Stimulated activated CD8-positive, alpha-beta memory T cell treated with anti-CD3 and anti-CD28 coated beads, Interleukin-12 subunit alpha, Interleukin-12 subunit beta, amount 100 ng/mL, for 1 hour (primary cell): ENCODE measurements around the gene TSEN34.
A peak's percentile ranks its signal among the peaks of the same experiment; 100 is the strongest.

Source experiments
- DNase-seq: peaks from one replicate; pipeline ENCODE4 v3.0.0-alpha.2; 2020; ENCODE audit warnings: low read depth

The TSEN34 gene

DNA sequence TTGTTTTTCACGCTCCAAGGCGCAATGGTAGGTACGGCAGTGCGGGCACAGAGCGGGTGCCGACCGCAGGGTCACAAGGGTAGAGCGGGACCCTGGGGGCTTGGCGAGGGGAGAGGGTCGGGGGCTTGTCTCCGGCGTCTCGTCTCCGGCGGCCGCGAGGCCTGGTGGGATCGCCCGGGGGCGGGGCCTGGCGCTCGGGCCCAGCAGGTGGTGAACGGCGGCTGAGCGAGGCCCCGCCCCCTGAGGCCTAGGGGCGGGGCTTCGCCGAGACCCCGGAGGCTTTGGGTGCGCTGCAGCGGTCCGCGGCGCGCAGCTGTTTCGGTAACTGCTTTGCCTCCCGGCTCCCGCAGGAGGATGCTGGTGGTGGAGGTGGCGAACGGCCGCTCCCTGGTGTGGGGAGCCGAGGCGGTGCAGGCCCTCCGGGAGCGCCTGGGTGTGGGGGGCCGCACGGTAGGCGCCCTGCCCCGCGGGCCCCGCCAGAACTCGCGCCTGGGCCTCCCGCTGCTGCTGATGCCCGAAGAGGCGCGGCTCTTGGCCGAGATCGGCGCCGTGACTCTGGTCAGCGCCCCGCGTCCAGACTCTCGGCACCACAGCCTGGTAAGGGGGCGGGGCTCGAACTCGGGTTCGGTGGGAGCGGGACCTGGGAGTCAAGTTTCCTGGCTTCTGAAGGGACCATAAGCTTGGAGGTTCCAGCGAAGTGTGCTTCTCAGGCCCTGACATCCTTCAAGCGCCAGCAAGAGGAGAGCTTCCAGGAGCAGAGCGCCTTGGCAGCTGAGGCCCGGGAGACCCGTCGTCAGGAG lies at the start of gene TSEN34:
Gene TSEN34, plus strand, starts transcription at position 298 of the 800 bp plus-strand sequence. Its CDS starts 57 bp downstream, at position 355.
- peak; percentile 75 for DNase-seq

DNA sequence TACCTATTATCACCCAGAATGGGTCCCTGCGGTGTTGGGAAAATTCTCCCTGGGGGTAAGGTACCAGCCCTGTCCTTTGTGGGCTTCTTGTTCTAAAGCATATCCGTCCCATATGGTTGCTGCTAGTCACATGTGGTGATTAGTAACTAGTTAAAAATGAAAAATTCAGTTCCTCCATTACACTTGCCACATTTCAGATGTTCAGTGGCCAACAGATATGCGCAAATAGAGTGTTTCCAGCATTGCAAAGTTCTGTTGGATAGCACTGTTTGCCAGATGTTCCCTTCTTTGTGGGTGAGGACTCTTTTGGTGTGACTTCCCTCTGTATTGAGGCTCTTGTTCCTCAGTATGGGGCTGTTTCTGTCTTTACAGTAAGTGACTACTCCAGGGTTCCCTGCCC lies 49.8 kb upstream of the TSEN34 start:
- DNase-seq = no peak

DNA sequence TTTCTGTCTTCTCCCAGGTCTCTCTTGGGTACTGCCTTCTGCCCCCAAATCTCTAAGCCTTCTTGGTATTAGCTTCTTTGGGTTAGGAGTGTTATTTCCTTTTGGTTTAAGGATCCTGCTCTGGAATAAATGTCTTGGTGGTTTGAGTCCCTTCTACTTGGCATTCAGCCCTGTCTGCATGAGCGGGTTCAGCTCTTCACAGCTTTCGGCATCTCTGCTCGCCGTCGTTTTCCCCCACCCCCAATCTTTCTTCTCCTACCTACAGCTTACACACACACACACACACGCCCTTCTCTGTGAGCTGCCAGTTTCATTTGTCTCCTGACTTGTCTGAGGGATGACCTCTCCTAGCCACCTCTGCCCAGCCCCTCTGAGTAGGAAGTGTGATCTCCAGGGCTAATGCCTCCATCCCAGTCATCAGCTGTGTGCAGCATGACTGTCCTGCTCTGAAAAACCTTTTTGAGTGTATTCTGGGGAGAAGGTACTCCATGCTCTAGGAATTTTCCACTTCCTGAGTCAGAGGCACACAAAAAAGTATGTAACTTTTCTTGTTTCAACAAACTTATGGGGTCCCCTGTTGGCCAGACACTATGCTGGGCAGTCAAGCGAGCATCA lies 48.8 kb upstream of the TSEN34 start:
- DNase-seq = no peak

DNA sequence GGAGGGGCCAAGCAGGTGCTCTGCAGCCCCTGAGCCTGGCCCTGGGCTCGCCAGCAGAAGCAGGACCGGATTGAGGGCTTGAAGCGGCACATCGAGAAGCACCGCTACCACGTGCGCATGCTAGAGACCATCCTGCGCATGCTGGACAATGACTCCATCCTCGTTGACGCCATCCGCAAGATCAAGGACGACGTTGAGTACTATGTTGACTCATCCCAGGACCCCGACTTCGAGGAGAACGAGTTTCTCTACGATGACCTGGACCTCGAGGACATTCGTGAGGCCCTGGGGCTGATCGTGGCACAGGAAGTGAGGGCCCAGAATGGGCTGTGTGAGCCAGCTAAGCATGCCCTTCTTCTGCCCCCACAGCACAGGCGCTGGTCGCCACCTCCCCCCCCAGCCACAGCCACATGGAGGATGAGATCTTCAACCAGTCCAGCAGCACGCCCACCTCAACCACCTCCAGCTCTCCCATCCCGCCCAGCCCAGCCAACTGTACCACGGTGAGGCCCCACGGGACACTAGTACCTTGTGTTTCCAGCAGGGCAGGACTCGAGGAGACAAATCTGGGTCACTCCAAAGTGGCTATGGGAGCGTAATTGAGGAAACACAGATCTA lies 45.5 kb upstream of the TSEN34 start:
- DNase-seq = no peak

DNA sequence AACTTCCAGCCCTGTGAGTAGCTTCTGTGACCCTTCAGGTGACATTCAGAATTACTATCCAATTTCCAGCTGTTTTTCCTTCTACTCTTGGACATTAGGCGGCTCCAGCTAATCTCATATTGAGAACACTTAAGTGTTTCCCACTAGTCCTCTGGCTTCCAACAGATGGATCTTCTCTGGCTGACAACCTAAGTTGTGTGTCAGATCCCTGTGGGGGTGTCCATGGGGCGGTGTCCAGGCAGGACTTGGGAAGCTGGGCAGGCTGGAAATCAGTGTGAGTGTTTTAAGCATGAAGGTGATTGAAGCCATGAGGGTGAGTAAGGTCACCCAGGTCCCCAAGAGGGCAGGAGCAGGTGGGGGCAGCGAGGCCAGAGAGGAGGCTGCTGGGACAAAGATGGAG lies 43.4 kb upstream of the TSEN34 start:
- DNase-seq = no peak

DNA sequence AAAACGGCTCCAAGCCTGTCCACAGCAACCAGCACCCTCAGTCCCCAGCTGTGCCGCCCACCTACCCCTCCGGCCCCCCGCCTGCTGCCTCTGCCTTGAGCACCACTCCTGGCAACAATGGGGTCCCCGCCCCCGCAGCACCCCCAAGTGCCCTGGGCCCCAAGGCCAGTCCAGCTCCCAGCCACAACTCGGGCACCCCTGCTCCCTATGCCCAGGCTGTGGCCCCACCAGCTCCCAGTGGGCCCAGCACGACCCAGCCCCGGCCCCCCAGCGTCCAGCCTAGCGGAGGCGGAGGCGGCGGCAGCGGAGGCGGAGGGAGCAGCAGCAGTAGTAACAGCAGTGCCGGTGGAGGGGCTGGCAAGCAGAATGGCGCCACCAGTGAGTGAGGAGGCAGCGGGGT lies 43.0 kb upstream of the TSEN34 start:
- DNase-seq = no peak

DNA sequence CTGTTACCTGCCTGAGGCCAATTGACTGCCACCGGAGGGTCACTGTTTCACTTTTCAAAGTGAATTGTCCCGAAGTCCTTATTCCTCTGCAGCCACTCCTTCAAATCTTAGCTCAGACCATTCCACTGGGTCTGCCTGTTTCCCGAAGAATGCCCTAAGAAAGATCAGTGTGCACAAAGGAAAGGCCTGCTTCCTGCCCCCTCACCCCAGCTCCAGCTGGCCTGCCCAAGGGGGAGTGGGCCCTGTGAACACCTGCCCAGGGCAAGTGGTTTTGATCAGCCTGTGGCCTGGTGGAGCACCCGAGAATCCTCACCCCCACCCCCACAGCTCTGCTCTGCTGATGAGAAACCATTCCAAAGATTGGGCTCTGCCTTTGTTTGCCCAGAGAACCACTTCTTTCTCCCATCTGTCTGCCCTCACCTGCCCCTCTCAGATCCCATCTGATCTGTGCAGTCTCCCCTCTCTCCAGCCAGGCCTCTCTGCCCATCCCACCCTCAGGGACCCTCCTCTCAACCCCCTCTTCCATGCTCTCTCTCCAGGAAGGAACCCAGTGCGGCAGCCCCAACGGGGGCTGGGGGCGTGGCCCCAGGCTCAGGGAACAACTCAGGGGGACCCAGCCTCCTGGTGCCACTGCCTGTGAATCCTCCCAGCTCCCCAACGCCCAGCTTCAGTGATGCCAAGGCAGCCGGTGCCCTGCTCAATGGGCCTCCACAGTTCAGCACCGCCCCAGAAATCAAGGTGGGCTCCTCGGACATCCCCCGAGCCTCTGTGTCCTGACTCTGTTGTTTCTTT lies 41.9 kb upstream of the TSEN34 start:
- no peak for DNase-seq

DNA sequence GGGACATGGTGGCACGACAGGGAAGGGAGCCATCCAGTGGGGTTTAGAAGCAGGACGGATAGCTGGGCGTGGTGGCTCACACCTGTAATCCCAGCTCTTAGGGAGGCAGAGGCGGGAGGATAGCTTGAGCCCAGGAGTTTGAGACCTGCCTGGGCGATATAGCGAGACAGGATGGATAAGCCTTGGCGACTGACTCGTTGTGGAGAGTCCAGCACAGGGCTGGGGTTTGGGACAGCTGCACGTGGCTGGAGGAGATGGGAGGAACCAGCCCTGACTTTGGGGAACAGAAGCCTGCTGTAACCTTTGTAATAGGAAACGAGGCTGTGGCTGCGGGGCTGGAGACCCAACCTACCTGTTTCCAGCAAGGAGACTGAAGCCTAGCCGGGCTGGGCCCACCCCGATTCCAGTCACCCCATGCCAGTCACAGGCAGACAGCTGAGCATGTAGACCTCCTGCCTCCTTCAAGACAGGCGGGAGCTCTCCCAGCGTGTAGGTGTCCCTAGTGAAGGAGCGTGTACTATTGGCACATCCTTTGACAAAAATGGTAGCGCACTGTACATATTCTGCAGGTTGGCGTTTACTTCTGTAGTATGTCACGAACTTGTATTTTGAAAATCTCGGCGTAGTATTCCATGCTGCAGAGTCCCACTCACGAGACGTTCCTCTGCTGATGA lies 39.6 kb upstream of the TSEN34 start:
- DNase-seq = no peak

DNA sequence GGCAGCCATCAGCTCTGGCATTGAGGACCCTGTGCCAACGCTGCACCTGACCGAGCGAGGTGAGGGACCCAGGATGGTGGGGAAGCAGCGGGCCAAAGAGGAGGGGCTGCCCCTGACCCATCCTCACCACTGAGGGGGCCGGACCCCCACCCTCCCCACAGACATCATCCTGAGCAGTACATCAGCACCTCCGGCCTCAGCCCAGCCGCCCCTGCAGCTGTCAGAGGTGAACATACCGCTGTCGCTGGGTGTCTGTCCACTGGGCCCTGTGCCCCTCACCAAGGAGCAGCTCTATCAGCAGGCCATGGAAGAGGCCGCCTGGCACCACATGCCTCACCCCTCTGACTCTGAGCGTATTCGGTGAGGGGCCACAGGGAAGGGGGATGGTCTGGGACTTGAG lies 38.8 kb upstream of the TSEN34 start:
- no peak for DNase-seq

DNA sequence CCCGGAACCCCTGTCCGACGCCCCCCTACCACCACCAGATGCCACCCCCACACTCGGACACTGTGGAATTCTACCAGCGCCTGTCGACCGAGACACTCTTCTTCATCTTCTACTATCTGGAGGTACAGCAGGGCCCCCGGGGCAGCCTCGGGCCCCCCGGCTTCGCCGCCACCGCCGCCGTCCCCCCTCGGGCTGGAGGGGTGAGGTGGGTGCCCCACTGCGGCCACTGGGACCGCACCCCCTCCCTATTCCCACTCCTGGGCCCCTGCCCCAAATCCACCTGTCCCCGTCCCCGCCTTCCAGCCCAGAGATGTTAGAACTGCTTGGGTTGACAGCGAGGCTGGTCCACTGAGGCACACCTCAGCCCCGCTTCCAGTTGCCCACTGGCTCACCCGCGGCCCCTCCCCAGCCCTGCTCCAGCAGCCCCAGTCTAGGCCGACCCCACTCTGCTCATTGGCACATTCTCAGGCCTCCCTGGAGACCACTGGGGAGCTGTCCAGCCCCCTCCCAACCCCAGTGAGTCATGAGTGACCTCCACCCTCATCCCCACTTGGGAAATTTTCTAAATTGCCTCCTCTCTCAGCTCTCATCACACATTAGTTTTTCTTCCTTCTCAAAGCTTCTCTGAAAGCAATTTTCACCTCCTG lies 38.1 kb upstream of the TSEN34 start:
- DNase-seq = no peak

DNA sequence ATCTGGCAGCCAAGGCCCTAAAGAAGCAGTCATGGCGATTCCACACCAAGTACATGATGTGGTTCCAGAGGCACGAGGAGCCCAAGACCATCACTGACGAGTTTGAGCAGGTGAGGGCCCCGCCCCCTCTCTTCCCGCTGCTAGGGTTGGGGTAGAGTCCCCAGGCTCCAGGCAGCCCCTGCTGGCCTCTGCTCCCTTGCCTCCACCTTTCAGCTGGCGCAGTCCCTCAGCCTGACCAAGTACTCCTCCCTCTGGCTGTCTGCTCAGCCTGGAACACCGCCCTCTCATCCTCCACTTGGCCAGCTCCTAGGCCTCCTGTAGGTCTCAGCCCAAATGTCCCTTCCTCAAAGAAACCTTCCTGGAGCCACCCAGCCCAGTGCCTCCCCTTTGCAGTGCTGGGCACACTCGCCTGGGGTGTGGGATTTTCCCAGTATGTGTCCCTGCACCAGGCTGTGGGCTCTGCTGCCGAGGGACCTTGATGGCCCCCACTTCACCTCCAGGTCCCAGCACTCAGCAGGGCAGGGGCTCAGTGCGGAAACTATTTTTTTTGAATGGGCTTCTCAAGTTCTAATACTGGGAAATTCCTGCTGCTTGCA lies 37.3 kb upstream of the TSEN34 start:
- DNase-seq = no peak

DNA sequence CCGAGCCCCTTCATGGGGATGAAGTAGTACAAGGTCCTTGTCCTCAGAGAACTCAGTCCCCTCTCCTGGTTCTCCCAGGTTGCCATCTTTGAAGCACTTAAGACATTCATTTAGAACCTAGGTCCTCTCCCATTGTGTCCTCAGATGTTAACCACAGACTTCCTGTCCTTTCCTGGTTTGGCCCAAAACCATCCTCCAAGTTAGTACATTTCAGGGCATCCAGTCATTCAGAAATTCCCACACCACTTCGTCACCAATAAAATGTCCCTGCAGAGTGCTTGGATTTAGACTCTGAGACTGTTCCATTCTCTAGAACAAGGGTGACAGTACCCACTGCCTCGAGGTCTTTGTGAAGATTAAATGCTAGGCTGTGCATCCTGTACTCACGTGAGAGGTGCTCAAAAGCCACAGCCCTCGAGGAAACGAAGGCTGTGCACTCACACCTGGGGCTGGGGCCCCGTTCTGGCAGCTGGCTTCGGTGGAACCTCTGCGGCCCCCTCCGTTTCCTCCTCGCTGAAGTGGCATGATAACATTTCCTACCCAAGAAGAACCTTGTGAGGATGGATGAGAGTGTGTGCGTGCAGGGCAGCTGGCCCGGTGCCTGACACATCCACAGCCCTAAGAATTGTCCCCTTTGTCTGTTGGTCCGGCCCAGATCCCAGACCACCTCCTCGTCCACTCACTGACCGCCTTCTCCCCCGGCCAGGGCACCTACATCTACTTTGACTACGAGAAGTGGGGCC lies 36.3 kb upstream of the TSEN34 start:
- no peak for DNase-seq

DNA sequence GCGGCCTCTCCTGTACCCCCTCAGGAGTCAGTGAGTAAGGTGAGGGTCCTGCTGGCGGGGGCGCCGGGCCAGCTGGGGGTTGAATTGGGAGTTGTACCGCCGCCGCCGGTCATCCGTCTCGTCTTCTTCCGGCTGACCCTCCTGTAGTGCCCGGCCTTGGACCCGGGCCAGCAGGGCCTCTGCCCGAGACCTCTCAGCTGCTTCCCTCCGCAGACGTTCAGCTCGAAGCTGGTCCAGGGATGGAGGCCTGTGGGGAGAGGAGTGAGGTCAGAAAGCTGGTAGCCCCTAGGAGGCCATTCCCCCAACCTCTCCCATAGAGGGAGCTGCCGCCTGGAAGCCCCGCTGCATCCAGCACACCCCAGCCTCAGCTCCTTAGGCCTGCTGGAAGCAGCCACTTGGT lies 35.4 kb upstream of the TSEN34 start:
- no peak for DNase-seq

DNA sequence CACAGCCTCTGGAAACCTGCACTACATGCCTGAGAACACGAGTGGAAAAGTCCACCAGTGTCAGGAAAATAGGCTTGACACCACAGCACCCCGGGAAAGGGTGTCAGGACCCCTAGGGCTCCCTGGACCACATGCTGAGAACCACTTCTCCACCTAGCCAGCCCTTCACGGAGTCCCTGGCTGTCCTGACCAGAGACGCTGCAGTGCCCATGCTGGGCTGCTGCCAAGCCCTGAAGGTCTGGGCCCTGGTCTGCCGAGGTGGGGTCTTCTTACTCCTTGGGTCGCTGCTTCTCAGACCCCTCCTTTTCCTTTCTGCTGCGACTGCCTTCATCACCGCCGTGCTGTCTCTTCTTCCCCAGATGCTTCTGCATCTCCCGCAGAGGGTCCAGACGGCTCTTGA lies 34.6 kb upstream of the TSEN34 start:
- no peak for DNase-seq

DNA sequence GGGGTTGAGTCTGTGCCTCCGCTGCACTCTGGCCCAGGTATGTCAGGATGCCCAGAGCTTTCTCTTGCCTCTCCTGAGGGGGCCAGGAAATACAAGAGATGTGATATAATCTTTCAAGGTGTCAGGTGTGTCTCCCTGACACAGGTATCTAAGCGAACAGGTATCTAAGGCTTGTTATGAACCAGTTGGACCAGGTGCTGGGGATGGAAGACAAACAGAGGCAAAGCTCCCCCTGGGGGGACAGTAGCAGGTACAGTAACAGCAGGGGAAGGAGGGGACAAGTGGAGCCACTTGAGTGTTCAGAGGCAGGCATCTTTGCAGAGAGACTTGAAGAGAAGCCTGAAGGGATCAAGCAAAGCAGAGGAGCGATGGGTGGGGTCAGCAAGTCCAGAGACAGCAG lies 34.2 kb upstream of the TSEN34 start:
- DNase-seq = no peak

DNA sequence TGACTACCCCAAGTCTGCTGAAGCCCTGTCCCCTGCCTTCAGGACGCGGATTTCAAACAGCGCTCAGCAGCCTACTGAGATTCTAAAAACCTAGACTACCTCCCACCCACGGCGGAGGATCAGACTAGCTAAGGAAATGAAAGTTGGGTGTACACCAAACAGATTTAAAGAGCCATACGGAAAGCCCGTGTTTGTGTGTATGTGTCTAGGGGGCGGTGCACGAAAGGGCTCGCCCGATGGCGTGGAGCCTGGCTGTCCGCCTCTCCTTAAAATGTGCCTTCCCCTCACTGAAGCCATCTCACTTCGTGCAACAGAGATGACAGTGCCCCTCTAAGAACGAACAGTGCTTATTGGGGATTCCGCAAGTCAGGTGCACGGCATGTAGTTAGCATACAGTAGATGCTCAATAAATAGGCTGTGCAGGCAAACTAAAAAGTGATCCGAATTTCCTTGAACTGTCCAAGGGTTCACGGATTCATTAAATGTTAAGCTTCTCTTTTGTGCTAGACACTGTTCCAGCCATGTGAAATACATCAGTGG lies 32.2 kb upstream of the TSEN34 start:
- DNase-seq = no peak

DNA sequence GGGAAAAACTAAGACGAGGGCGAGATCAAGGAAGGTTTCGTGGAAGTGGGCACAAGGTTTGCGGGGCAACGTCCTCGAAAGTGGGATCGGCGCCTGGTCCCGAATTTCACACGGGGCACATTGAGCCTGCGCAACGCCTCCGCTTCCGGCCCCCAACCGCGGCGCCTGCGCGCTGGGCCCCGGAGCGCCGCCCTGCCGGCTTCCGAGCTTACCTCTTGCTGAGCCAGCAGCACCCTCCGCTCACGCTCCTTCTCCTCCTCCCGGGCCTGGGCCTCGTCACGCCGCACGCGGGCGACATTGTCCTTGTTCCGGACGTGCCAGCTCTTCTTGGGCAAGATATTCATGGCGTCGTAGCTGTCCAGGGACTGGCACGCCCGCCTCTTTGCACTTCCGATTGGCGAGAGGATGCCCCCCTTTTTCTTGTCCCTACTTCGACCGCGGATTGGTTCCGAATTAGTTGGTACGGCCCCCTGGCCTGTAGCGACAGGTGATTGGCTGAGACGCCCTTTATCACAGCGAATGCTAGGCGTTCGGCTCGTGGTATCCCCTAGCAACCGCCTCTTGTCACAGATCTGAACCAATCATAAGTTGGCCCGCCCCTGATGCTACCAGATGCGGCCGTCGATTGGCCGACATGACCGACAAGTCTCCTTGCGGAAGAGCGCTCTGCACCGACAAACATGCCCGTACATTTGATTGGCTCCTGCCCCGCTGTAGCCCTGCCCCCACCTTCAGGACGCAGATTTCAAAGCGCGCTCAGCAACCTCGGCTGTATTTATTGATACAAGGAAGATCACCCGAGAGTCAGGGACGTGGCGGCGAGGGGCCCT lies 31.5 kb upstream of the TSEN34 start, which contains the start of gene LENG1:
Gene LENG1, minus strand, starts transcription at position 370 of the 830 bp plus-strand sequence. Its CDS starts 26 bp downstream, at position 344.
- peak; percentile 98 for DNase-seq

DNA sequence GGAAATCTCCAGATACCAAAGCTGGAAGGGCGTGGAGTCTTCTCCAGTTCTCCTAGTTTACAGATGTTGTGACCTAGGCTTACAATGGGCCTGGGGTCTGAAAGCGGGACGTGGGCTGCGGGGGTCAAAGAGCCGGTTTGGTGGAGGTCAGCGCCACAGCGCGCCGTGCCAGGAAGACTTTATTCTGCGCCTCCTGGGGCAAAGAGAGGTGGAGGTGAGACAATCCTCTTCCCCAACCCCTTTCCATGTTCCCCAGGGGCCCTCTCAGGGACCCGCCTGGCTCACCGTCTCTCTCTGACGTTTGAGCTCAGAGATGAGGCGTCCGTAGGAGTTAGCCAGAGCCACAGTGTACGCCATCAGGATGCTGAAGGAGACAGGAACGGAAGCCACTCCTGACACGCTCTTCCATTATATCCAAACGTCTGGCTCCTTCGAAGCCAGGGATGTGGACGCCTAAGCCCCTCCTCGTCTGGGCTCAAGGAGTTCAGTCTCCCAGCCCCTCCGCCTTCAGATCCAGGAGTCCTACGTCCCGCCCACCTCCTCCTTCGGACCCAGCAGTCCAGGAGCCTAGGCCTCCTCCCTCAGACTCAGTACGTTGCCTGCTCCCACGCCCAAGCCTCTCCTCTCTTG lies 30.8 kb upstream of the TSEN34 start:
- no peak for DNase-seq

DNA sequence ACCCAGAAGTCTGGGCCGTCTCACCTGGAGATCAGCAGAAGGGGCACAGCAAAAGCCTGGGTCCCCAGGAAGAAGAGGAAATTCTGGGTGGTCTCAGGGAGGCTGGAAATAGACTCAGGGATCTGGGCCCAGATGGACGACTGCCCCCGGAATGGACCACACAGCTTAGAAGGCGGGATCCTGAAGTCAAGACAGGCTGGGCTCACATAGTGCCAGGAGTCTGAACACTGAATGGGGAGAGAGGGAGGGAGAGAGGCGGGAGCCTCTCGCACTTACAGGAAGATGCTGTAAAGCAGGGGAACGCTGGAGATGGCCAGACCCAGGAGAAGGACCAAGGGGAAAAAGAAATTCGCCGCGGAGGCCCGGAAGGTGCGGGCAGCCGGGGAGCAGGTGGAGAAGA lies 30.3 kb upstream of the TSEN34 start:
- no peak for DNase-seq
